Right renal cortex interstitium (tissue), 3 donors: Measurements from ENCODE around the gene NKD2. TPM values are rescaled to one million over a fixed set of nuclear protein-coding genes. Genes with fewer than 3 reads are reported as not detected.

Experiments used
- DNase-seq, 3 donors: peaks; one replicate each; pipeline ENCODE4 v3.0.0-alpha.2; 2013; ENCODE audit warnings: low read depth in 3 of 3, low spot score in 2 of 3
- polyA plus RNA-seq, 3 donors: library from polyadenylated mRNA; unstranded; fragments of 120-200 nt; gene quantifications; one replicate each; pipeline ENCODE4 v1.2.1, GENCODE V29; 2013; ENCODE audit not compliant: insufficient read length in 3 of 3

The NKD2 gene
- polyA plus RNA-seq, 3 donors: 12.9 to 16.9 (median 16.5) TPM

DNA sequence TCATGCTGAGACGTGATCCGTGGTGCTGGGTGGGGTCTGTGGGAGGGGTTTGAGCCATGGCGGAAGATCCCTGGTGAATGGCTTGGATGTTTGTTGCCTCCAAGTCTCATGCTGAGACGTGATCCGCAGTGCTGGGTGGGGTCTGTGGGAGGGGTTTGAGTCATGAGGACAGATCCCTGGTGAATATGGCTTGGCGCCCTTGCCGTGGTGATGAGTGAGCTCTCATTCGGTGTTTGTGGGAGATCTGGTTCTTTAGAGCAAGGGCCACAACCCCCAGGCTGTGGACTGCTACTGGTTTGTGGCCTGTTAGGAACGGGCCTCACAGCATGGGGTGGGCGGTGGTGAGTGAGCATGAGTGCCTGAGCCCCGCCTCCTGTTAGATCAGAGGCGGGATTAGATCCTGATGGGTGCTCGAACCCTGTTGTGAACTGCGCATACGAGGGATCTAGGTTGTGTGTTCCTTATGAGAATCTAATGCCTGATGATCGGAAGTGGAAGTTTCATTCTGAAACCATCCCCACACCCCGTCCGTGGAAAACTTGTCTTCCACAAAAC, 31.2 kb downstream of the NKD2 start:
- no peak for DNase-seq

DNA sequence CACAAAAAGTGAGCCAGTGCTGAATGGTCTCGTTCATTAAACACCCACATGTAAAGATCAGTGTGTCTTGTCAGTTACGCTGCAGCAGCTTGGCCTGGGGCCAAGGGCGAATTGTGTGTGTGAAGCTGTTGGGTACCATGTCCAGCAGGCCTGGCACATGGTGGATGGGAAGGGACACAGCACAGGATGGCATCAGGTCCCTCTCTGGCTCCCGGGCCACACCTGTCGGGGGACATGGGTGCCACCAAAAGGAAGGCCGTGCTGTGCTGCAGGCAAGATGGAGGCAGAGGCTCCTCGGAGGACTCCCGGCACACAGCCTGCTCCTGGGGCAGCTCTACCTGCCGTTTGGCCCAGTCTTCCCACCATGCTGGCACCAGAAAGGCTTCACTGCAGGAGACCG, 32.0 kb downstream of the NKD2 start:
- no peak for DNase-seq

DNA sequence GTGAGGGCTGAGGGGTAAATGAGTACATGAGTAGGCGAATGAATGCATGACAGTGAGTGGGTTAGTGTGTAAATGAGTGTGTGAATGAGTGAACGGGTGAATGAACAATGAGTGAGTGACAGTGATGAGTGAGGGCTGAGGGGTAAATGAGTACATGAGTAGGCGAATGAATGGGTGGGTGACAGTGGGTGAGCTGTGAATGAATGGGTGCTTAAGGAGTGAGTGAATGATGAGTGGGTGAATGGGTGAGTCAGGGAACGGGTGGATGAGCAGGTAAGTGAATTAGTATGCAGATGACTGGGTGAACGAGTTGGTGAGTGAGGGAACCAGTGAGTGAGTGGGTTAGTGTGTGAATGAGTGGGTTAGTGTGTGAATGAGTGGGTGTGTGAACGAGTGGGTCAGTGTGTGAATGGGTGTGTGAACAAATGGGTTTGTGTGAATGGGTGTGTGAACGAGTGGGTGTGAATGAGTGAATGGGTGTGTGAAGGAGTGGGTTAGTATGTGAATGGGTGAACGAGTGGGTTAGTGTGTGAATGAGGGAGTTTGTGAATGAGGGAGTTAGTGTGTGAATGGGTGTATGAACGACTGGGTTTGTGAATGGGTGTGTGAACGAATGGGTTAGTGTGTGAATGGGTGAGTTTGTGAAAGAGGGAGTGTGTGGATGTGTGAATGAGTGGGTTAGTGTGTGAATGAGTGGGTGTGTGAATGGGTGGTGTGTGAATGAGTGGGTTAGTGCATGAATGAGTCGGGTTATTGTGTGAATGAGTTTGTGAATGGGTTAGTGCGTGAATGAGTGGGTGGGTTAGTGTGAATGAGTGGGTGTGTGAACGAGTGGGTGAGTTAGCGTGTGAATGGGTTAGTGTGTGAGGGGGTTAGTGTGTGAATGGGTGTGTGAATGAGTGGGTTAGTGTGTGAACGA, 32.9 kb downstream of the NKD2 start:
- no peak for DNase-seq

DNA sequence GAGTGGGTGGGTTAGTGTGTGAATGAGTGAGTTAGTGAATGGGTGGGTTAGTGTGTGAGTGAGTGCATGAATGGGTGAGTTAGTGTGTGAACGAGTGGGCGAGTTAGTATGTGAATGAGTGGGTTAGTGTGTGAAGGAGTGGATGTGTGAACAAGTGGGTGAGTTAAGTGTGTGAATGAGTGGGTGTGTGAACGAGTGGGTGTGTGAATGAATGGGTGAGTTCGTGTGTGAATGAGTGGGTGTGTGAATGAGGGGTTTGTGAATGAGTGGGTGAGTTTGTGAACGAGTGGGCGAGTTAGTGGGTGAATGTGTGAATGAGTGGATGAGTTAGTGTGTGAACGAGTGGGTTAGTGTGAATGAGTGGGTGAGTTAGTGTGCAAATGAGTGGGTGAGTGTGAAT, 34.0 kb downstream of the NKD2 start:
- DNase-seq: no peak

DNA sequence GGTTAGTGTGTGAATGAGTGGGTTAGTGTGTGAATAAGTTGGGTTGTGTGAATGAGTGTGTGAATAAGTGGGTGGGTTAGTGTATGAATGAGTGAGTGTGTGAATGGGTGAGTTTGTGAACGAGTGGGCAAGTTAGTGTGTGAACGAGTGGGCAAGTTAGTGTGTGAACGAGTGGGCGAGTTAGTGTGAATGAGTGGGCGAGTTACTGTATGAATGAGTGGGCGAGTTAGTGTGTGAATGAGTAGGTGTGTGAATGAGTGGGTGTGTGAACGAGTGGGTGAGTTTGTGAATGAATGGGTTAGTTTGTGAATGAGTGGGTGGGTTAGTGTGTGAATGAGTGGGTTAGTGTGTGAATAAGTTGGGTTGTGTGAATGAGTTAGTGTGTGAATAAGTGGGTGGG, 34.7 kb downstream of the NKD2 start:
- no peak for DNase-seq

DNA sequence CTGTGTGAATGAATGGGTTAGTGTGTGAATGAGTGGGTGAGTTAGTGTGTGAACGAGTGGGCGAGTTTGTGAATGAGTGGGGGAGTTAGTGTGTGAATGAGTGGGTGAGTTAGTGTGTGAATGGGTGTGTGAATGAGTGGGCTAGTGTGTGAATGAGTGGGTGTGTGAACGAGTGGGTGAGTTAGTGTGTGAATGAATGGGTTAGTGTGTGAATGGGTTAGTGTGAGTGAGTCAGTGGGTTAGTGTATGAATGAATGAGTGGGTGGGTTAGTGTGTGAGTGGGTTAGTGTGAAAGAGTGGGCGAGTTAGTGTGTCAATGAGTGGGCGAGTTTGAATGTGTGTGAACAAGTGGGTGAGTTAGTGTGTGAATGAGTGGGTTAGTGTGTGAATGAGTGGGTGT, 35.5 kb downstream of the NKD2 start:
- no peak for DNase-seq

DNA sequence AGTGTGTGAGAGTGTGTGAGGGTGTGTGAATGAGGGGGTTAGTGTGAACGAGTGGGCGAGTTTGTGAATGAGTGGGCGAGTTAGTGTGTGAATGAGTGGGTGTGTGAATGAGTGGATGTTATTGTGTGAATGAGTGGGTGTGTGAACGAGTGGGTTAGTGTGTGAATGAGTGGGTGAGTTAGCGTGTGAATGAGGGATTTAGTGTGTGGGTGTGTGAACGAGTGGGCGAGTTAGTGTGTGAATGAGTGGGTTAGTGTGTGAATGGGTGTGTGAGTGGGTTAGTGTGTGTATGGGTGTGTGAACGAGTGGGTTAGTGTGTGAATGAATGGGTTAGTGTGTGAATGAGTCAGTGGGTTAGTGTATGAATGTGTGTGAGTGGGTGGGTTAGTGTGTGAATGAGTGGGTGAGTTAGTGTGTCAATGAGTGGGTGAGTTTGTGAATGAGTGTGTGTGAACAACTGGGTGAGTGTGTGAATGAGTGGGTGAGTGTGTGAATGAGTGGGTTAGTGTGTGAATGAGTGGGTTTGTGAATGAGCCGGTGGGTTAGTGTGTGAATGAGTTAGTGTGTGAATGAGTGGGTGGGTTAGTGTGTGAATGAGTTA, 37.5 kb downstream of the NKD2 start:
- no peak for DNase-seq

DNA sequence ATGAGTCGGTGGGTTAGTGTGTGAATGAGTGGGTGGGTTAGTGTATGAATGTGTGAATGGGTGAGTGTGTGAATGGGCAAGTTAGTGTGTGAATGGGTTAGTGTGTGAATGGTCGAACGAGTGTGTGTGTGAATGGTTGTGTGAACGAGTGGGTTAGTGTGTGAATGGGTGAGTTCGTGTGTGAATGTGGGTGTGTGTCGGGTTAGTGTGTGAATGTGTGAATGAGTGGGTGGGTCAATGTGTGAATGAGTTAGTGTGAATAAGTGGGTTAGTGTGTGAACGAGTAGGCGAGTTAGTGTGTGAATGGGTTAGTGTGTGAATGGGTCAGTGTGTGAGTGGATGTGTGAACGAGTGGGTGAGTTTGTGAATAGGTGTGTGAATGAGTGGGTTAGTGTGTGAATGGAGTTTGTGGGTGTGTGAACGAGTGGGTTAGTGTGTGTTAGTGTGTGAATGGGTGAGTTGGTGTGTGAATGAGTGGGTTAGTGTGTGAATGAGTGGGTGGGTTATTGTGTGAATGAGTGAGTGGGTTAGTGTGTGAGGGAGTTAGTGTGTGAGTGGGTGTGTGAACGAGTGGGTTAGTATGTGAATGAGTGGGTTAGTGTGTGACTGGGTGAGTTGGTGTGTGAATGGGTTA, 38.8 kb downstream of the NKD2 start:
- DNase-seq: no peak

DNA sequence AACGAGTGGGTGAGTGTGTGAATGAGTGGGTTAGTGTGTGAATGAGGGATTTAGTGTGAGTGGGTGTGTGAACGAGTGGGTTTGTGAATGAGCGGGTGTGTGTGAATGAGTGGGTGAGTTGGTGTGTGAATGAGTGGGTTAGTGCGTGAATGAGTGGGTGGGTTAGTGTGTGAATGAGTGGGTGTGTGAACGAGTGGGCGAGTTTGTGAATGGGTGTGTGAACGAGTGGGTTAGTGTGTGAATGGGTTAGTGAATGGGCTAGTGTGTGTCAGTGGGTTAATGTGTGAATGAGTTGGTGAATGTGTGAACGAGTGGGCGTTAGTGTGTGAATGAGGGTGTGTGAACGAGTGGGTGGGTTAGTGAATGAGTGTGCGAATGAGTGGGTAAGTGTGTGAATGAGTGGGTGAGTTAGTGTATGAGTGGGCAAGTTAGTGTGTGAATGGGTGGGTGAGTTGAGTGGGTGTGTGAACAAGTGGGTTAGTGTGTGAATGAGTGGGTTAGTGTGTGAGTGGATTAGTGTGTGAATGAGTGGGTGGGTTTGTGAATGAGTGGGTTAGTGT, 39.6 kb downstream of the NKD2 start:
- no peak for DNase-seq

DNA sequence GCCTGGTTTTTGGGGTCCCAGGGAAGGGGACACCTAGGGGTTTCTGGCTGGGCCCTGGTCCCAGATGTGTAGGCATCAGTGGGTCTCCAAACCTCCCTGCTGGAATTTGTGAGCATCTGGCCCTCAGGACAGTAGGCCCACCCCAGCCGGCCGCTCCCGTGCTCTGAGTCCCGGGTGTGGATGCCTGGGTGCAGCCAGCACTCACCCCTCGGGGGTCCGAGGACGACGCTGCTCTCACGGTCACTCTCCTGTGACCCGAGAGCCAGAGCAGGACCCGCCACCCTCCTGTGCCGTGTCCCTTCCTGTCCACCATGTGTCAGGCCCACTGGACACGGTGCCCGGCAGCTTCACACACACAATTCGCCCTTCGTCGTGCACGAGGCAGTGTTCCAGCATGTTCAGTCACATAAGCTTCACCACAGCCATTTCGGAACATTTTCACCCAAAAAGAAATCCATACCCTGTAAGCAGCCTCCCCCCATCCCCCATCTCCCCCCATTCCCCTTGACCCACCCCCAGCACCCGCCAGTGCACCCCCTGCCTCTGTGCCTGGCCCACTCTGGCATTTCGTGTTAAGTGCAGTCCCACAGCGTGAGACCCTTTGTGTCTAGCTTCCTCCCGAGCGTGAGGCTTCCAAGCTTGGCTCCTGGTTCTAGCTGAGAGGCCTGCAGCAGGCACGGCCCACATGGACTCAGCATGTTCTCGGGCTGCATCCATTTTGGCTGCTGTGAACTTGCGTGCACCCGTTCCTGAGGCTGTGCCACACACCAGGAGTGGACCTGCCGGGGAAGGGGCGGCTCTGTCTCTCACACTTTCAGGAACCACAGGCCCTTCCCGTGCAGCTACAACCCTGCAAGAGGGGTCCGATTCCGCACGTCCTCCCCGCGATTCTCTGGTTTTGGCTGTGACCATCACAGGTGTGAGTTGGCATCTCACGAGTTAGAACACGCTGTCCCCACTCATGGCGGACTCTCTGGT, 40.5 kb downstream of the NKD2 start:
- no peak for DNase-seq

DNA sequence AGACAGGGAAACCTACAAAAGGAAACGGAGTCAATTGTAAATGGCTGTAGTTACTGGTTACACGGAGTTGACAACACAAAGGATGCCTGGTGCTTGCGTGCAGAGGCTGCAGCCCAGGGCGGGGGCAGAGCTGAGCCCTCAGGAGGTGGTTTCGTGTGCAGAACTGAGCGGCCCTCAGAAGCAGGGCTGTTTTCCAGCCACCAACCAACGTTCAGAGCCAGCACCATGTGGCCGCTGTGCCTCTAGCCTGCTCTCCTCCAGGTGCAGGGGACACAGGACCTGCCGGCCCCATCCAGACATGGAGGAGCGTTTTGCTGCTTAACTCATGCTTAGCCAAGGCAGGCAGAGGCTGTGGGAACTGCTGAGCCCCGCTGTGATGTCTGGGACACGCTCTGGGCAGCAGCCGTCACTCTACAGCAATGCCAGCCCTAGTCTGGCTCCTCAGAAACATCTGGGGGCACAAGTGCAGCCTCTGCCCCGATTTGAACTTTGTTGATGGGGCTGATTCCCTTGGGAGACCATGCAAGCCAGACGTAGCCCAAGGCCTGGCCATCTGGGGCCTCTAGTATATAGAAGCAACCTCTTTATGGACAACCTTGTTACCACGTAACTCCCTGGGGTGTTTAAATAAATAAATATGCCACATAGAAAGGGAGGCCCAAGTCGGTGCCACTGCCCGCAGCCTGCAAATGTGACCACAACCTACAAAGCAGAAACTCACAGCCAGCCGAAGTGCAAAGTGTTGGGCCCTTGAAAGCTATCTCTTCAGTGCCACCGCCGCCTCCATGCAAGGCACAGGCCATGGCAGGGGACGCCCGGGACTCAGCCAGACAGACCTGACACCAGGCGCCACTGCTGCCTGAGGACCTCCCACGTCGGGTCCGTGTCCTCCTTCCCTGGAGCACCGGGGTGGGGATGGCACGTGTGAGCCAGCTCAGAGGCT, 42.1 kb downstream of the NKD2 start:
- no peak for DNase-seq

DNA sequence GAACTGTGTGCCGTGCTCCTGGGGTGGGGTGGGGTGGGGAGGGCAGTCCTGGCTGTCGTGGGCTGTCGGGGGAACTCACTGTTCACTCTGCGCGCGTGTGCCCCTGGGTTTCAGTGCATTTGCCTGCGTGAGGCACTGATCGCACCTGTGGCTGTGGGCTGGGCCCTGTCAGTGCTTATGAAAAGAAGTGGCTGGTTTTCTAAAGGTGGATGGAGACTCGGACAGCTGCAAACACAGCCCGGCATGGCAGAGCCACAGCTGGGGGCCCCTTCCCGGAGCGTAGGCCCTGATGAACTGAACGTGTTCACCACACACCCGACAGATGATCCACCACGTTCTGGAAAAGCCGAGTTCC, 42.7 kb downstream of the NKD2 start:
- DNase-seq: no peak

DNA sequence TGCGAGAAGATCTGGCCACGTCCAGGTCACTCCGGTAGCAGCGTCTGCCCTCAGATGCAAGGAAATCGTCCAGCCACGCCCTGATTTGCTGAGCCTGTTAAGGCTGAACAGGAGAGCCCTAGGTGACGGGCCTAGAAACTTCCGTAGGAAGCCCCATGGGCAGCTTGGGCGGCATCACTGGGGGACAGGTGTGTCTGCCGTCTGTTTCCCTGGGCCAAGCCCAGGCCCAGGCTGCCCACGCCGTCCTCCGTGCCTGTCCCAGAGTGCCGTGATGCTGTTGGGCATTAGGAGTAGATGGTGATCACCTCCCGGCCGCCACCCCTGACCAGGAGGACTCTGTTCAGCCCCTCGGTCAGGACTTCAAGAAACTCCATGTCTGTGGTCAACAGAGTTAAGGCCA, 43.5 kb downstream of the NKD2 start:
- no peak for DNase-seq

DNA sequence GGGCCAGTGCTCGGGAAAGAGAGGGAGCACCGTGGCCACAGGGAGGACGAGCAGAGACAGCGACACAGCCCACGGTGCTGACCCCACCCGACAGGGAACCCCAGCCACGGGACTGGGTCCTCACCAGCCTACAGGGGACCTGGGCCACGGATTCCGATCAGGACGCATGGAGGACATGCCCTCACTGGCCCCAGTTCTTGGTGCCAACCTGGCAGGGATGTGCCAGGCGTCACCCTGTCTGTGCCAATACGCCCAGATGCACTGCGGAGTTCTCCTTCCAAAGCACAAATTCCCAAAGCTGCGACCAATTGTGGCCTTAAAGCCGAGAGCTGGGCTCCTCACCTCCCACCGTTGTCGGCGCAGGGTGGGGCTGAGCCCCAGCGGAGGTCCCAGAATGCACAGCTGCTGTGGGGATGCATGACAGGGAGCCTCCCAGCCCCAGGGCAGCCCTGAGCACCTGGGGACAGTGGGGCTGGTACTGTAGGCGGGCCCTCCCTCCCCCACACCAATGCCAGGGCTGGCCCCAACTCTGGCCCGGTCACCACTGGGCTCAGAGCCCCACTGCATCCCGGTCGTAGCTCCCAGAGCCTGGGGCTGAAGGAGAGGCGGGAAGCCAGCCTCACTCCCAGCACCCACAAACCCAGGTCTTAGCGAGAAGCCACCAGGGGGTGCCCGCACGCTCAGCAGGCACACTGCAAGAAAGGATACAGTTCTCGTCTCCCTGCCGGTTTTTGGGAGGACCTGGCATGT, 44.2 kb downstream of the NKD2 start:
- DNase-seq: no peak

DNA sequence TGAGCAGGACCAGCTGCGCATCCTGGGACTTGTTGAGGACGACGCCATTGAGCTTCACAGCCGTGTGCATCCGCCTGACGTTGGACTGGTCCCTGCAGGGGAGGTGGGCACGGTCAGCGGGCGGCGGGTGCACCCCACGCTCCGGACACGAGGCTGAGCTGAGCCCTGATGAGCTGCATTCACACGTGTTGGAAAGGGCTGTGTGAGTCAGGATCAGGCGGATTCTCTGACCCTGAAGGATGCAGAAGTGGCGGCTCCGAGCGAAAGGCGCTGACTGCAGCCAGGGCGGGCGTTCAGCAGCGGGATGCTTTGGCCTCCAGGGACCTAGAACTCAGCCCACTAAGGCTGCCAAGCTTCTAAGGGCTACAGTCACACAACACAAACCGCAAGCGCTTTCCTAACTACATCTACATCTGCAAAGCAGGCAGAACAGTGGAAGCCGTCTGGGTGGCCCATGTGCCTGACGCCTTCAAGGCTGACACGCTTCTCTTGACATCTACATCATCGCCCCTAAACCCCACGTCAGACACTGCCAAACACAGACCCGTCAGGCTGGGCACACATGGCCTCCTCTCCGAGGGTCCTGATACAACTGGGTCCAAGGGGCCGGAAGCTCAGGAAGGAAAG, 44.9 kb downstream of the NKD2 start:
- no peak for DNase-seq

DNA sequence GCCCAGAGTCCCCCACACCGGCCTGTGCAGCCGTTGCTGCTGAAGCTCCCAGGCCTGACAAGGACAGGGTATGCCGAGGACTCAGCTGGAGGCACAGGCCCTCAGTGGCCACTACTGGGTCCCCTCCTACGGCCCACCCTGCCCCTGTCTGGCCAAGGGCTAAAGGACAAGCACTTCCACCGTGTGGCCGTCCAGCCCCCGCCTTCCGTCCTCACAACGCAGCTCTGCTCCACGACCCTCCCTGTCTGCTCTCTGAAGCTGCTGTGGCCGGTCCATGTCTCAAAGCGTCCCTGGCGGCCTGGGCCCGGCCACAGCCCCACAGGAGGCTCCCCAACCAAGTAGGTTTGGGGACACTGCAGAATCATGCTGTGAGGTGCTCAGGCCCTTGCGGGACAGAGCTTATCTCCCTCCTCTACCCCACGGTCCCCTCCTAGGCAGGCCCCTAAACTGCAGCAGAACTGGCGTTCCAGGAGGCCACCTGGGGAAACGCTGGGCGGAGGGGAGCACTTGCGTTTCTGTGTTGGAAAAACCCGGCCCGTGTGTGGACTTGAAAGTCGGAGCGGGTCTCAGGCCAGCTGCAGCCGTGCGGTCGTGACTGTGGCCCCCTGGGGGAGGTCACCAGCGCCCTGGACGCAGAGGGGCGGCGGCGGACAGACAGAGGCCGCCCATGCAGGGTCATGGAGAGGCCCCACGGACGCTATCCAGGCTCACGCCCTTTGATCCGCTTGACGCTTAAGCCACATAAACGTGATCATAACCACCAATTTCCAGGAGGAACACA, 45.6 kb downstream of the NKD2 start:
- no peak for DNase-seq
